ENCODE data around the gene LIPC.

GRCh38 chr15:58465070-58465469 is 33.3 kb downstream of the LIPC start:
- TF ChIP-seq CTCF (IDR thresholded peaks at IDR 0.05; ENCODE audit: borderline replicate concordance, extremely low read depth, low read length, poor library complexity, severe bottlenecking) (no peak), EZH2 (IDR thresholded peaks at IDR 0.05; ENCODE audit: borderline replicate concordance, low read depth, low read length, severe bottlenecking) (no peak)

Measured in DND-41 (cell line).